ENCODE results near the gene SLC25A21. TPM values are rescaled to one million over a fixed set of nuclear protein-coding genes. Genes with fewer than 3 reads are reported as not detected.

SLC25A21 gene
- total and polyA plus RNA-seq, 2 experiments from 2014 or later, result 10.6 to 12.1 TPM

GRCh38 chr14:36771028-36771640 lies 401.3 kb downstream of the SLC25A21 start (continued):
- no peak for TF ChIP-seq ZNF462 (CRISPR knock-in tag; IDR thresholded peaks at IDR 0.05)
- no peak for TF ChIP-seq ZNF331 (CRISPR knock-in tag; IDR thresholded peaks at IDR 0.05; ENCODE audit: low read depth)
- no peak for TF ChIP-seq EZH2 (IDR thresholded peaks at IDR 0.05; ENCODE audit: low read depth, unreplicated experiment)
- TF ChIP-seq ZNF114 (CRISPR knock-in tag; IDR thresholded peaks at IDR 0.05), result no peak
- TF ChIP-seq JUNB (IDR thresholded peaks at IDR 0.05; ENCODE audit: unreplicated experiment), result no peak
- TF ChIP-seq EZH2phosphoT487 (IDR thresholded peaks at IDR 0.05; ENCODE audit: unreplicated experiment), result no peak
- TF ChIP-seq POLR2AphosphoS5 (IDR thresholded peaks at IDR 0.05; ENCODE audit: low read depth), result no peak
- no peak for TF ChIP-seq CREB1 (CRISPR knock-in tag; IDR thresholded peaks at IDR 0.05; ENCODE audit: low read depth)

- Mint-ChIP-seq H3K27me3 (ENCODE audit: insufficient read depth, low read depth, poor library complexity) (peaks cover 4% of the 10 kb centered on the region), H3K36me3 (ENCODE audit: low read depth) (no peaks in the 10 kb centered on the region), H3K4me3 (no peak overlapping the region), H3K27ac (peak overlapping the region; percentile 65), H3K9me3 (no peaks in the 10 kb centered on the region), H3K4me1 (peaks cover 30% of the 10 kb centered on the region)
- Histone ChIP-seq H3K4me2 (no peak overlapping the region), H3K27ac (ENCODE audit: low read depth) (no peak overlapping the region; the same call in 1 of the 2 replicates), H3K27me3 (ENCODE audit: insufficient read depth) (no peaks in the 10 kb centered on the region), H3K36me3 (ENCODE audit: insufficient read depth) (no peaks in the 10 kb centered on the region), H3F3A (replicated peaks; ENCODE audit: low read depth) (no peaks in the 10 kb centered on the region), H3K9me2 (ENCODE audit: insufficient read depth) (peaks cover 10% of the 10 kb centered on the region), H3K79me2 (replicated peaks; ENCODE audit: insufficient read depth) (no peaks in the 10 kb centered on the region), H4K20me1 (replicated peaks; ENCODE audit: insufficient read depth) (no peaks in the 10 kb centered on the region), H3K4me1 (ENCODE audit: insufficient read depth) (peaks cover 7% of the 10 kb centered on the region), H3K4me3 (no peak overlapping the region), H2AFZ (no peak overlapping the region)
- DNase-seq (ENCODE audit: low spot score) (no peak), ATAC-seq (no peak)
- no peak for TF ChIP-seq CREB1 (CRISPR knock-in tag; IDR thresholded peaks at IDR 0.05; ENCODE audit: low read depth)
- TF ChIP-seq ZNF462 (CRISPR knock-in tag; IDR thresholded peaks at IDR 0.05), result no peak
- no peak for TF ChIP-seq EZH2phosphoT487 (IDR thresholded peaks at IDR 0.05; ENCODE audit: unreplicated experiment)
- TF ChIP-seq ZNF331 (CRISPR knock-in tag; IDR thresholded peaks at IDR 0.05; ENCODE audit: low read depth), result no peak
- TF ChIP-seq ZNF114 (CRISPR knock-in tag; IDR thresholded peaks at IDR 0.05), result no peak
- no peak for TF ChIP-seq POLR2AphosphoS5 (IDR thresholded peaks at IDR 0.05; ENCODE audit: low read depth)
Measured at GRCh38 chr14:36768638-36769337, 403.6 kb downstream of the SLC25A21 start.

All from GM23338 (cell line).